NCI-H82 (cell line): ENCODE data around the gene ABHD12B.

Experiments
- DNase-seq: peaks from one replicate; lab custom pipeline; 2025; lab: John Stamatoyannopoulos, UW

The ABHD12B gene, protein sequence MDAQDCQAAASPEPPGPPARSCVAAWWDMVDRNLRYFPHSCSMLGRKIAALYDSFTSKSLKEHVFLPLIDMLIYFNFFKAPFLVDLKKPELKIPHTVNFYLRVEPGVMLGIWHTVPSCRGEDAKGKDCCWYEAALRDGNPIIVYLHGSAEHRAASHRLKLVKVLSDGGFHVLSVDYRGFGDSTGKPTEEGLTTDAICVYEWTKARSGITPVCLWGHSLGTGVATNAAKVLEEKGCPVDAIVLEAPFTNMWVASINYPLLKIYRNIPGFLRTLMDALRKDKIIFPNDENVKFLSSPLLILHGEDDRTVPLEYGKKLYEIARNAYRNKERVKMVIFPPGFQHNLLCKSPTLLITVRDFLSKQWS

DNA sequence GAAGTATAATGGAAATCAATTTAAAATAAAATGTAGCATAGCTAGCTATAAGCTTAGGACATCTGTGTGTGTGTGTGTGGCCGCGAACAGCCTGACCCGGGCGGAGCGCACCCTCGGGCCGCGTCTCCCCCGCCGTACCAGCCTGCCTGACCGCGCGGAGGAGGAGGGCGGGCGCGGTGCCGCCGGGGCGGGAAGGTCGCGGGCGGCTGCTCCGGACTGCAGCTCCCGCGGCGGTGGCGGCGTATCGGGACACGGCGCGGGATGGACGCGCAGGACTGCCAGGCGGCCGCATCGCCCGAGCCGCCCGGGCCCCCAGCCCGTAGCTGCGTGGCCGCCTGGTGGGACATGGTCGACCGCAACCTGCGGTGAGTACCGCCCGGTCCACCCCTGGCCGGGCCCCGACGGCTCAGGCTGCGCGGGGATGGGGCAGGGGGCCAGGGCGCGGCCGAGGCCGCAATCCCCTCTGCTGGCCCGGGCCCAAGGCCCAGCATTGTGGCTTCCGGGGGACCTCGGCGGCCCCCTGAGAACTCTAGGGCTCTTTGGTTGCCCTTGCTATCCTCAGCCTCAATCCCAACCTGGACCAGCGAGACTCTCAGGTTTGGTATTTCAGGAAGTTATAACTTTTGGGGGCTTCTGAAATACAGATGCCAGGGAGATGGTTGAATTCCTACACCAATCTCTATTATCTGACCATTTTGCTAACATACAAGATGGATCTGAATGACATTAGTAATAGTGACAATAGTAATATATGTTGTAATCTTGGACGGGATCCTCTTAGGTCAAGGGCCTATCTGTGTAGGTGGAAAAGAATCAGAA is at the start of gene ABHD12B:
Gene ABHD12B, plus strand, starts transcription at position 140 of the 819 bp plus-strand sequence. Its CDS starts 122 bp downstream, at position 262.
- no peak for DNase-seq

DNA sequence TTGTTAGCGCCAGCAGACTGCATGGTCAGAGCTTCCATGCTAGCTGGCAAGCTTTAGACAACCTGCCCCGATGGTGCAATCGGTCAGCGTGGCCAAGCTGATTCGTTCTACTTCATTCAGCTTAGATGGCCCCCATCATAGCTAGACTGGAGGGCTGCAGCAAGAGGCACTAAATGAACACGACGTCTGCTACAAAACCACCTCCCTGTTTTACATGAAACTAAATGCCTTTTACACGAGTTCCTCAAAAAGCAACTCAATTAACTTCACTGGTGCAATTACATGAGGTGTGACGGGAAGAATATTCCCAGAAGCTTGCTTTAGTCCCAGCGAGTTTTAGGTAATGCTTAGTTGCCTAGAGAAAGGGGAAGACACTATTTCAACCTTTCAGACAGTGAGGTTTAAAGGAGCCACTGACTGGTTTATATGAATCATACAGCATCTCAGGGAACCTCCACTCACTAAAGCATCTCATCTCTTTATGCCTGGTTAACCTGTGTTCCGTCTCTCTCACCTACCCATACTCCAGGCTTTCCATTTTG is 49.3 kb upstream of the ABHD12B start:
- no peak for DNase-seq

DNA sequence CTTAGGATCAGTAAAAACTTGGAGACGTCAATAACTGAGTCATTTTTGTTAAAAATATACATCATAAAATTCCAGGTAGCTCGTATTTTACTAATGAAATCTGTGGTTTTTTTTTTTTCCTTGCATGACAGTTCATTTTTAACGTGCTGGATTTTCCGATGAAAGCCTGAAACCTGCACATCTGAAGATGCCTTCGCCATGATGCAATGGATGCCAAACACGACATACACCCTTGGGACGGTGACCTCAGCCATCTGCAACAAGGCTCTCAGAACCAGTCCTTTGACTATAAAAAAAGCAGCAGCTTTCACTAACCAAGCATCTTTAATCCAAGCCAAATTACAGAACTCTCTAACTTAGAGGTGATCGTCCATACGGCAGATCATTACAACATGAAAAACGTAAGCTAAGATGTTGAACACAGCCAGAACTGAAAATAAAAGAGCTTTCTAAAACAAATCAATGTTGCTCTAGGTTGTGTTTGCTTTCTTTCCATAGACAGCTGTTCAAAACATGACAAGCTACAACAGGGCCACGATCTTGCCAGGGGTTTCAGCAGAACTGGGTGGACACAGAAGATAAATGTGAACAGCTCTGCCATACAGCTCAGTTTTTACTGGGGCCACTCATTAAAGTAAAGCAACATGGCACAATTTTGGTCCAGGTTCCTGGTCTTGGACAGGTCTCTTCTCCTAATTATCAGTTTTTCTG is 48.6 kb upstream of the ABHD12B start:
- DNase-seq = no peak

DNA sequence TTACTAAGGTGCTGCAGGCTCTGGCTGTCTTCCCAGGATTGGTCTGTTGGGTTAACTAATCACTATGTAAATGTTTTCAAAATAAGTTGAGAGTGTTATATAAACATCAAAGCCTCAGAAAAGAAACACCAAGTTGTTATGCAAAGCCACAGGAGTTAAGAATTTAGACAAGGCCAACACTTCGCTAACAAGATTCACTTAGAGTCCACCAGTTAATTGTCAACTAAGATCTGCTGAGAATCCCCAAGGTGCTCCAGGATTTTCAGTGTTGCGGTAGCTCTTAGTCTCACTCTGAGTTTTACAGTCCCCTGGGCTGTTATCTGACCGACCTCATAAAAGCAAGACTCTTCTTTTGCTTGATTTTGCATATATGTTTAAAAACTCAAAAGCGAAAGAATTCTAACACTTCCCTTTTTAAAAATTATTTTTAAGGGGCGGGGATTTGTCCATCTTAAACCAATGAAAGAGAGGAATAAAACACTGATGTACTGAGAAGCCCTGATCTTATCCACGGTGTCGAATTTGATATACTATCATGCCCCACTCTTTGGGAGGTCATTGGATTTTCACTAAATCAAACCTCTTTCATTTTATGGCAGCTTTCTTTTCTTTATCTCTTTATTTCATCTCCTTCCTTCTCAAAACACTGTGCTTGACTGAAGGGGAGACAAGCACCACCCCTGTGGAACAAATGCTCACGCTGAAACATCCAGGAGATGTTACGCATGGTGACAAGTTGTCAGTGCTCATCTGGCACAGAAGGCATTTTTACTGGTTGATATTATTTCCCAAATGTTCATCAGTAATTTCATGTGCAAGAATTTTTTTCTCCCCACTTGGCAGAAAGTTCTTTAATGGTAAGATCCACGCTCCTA is 47.9 kb upstream of the ABHD12B start:
- peak; percentile 2 for DNase-seq

DNA sequence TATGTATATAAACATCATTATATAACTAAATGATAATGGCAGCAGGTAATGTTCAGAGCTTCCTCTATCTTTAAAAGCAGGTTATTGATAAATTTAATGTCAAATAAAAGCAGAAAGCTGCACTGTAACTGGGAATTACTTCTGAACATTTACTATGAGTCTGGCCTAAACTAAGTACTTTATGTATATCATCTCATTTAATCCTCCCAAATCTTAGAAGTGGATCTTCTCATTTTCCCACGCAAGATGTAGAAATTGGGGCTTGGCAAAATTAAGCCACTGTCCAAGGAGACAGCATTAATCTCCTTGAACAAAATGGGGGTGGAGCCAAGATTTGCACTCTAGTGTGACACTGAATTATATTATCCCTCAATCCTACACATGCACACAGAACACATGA is 46.5 kb upstream of the ABHD12B start:
- DNase-seq = no peak

DNA sequence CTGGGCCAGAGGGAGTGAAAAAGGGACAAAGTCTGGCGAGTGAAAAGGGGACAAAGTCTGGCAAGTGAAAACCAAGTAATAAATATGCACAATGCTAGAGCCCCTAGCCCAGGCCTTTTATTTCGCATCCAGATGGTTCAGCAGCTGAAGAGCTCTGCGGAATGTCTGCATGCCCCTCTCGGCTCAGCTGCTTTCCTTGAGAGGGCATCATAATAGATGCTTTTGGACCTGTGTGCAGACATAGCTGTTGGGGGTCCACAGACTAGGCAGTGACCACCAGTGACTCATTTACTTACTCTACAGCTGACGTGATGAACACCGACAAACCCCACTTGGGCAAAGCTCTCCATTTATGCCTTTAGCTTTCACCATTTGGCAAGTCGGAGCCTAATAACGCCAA is 45.2 kb upstream of the ABHD12B start:
- no peak for DNase-seq

DNA sequence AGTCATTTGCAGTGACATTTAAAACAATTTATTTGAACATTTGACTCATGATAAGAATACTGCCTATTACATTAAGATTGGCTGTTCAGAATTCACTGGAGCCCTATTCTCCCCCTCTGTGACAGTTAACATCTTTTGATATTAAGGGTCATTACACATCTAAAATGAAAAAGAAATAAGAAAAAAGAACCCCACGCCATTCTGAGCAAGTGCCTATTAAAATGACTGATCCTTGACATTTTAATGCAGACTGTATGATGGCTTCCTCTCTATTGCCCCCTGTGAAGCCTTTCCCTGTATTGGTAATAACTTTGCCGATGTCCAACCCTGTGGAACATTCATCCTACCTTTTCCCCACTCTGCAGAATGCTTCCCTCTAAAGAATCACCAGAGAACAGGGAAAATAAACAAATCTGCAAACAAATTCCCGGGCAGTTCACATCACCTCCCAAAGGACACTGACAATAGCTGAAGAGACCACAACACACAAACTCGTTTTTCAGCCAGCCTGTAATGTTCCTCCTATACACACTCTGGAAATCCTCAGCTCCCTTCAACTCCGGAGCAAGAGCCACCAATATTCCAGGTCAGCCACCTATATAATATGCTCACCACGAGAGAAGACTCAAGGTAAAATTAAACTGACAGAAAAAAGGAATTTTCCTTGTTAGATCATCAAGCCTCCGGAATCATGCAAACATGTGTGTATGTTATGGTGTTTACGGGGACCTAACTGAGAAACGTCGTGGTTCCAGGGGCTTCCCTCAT is 42.9 kb upstream of the ABHD12B start:
- peak; percentile 4 for DNase-seq

DNA sequence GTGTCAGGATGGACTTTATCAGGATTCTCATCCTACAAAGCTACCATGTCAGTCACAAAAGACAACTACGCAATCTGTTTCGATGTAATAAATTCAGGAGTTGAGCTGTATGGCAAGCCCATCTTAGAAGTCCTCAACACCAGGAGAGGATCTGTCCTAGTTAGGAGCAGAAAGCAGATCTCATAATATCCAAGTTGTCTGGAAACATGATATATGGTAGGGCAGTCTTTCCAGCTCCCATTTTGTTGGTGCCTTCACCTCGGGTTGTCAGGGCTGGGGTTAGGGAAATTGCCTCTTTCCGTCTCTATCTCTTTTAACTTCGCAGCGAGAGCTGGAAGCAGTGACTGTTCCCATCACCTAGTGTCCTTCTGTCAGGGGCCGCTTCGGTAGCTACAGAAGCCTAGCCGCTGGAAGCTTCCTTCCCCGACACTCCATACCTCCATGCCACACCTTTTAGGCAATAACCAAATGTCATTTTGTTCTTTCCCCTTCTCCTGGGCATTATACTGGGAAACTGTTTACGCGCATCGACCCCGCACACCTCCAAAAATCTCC is 42.3 kb upstream of the ABHD12B start:
- peak; percentile 52 for DNase-seq

DNA sequence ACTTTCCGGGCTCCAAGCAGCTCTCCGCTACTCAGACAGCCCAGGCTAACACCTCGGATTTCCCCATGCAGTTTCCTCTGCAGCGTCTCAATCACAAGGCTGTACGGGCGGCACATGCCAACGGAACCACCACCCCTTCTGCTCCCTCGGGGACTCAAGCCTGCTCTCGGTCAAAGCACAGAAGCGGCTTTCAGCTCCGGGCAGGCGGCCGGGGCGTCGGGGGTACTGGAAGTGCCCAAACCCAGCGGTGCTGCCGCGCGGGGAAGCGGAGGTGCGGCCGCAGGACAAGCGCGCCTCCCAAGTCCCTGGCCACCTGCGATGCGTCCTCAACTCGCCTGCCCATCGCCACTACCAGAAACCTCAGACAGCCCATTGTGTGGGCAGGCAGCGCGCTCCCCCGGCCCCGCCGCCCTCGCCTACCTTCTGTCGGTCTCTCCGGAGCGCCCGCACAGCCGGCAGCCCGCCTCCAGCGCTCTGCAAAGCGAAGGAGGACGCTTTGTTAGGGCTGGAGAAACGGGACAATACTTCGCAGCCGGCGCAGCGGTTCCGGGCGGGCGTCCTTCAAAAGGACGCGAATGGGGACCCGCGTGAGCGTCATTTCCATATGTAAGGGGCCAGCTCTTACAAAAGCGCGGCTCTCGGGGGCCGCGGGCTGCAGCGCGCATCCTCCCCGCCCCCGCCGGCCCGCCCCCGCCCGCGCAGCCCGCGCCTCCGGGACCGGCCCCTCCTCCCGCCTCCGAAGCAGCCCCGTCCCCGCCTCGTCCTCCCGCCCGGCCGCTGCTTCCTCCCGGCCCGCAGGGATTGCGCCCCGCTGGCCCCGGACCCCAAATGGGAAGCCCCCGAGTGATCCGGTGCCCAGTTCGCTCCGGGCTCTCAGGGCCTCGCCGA is 41.6 kb upstream of the ABHD12B start:
- peak; percentile 60 for DNase-seq

DNA sequence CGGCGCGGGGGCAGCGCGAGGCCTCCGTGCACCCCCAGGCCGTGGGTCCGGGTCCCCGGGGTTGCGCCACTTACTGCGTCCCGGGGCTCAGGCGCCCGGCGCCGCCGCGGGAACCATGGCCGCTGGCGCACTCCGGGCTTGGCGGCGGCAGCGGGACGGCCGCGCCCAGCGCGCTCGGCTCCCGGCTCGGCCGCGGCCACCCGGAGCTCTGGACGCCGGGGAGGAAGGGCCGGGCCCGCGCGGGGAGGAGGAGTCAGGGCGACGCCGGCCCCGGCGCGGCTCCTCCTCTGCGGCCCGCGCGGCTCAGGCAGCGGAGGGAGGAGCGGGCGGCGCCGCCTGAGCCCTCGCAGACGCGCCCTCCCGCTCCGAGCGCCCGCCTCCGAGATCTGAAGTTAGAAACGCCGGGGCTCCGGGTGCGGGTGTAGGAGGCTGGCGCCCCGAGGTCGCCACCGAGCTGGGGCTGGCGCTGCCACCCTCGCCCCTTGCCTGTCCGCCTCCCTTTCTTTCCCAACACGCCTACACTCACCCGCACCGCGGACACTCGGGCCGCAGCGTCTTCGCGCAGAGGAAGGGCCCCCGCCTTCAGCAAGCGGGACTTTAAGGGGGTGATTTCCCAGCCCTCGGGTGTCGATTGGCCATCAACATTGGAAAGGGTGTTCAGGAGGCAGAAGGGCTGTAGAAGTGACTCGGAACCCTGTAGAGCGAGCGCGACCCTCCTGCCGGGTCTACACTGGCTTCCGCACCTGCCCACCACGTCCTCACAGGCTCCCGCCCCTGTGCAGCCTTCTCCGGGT is 40.7 kb upstream of the ABHD12B start, which contains the start of gene NIN:
Gene NIN, minus strand, starts transcription at position 231 of the 794 bp plus-strand sequence. CDS start 9,106 bp downstream, outside the sequence.
- peak; percentile 80 for DNase-seq

DNA sequence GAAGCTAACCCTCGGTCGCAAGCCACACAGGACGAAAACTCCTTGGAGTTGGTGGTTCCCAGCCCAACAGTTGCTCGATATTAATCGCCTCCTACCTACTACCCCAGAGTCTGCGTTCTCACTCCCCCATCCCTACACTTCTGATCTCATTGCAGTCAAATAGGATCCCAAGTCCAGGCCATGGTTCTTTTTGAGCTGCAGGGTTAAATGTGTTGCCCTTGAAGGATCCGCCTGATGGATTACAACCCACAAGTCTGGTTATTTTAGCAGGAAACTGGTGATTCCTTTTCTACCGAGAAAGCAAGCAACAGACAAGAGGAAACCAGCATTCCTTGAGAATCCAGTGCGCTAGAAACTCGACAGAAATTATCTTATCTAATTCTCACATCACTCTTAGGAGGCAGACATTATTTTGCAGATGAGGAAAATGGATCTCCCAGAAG is 40.1 kb upstream of the ABHD12B start:
- DNase-seq = no peak

DNA sequence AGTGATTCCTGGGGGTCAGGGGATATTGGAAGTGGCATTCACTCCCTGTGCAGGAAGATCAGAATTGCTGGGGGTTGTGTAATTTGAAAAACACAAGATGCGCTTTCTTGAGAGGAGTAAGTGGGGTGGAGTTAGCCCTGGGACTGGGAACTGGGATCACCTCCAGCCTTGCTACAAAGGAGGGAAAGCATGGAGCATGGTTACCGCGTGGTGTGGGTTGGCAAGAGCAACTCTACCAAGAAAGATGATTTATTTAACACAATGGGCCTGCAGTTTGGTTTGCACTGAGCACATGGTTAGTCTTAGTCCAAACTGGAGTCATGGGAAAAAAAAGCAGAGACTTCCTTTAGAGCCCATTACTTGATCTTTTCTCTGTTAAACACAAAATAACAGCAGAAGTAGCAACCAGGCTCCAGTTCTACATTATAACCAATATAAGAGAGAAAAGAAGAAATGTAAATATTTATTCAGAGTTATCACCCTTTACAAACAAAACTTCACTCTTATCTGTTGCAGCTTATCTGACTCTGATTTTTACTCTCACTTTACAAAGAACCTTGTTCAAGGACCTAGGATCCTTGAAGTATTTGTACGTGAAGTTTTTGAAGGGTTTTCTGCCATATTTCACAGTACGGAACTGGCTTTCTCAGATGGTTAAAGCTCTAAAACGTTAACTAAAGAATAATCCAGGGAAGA is 38.8 kb upstream of the ABHD12B start:
- no peak for DNase-seq

DNA sequence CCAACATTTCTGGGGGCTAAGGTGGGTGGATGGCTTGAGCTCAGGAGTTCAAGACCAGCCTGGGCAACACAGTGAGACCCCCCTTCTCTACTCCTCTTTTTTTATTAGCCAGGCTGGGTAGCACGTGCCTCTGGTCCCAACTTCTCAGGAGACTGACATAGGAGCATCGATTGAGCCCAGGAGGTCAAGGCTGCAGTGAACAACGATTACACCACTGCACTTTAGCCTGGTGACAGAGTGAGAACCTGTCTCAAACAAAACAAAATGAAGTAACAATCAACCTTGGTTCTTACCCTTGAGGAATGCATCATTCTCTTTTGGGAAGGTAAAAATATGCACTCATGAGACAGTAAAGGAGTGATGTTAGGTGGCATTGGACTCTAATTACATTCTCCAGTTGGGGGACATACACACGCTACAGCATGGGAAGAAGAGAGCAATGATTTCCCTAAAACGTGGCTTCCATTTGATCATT is 37.0 kb upstream of the ABHD12B start:
- no peak for DNase-seq

DNA sequence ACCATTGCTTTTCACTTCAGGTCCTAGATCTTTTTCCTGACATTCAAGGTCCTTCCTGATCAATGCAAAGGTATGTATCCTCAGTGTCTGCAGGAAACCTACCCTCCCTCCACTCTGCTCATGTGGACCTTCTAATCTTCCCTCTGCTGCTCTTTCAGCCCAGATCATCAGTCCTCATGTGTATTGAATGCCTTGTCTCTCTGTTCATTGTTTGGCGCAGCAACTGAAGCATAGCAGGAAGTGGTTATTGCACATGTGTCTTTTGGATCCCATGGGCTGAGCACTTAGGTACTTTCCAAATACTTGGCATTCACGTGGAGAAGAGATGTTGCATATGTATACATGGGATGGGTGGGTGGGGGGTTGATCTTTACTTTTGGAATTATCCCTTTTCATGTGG is 36.6 kb upstream of the ABHD12B start:
- no peak for DNase-seq

DNA sequence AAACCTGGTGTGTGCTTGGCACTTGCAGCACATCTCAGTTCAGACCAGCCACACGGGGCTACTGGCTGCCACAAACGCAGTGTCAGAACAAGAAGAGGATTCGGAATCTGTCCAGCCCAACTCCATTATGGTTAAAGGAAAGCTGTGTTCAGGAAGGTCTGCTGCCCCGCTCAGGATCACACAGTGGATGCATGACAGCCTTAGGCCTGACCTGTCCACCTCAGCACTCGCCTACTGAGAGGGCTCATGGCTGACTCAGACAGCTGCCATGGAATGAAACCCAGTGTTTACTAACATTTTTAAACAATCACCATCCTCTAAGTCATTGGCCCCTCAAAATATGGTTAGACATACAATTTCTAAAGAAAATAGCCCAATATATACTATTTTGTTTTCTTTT is 35.3 kb upstream of the ABHD12B start:
- DNase-seq = no peak

DNA sequence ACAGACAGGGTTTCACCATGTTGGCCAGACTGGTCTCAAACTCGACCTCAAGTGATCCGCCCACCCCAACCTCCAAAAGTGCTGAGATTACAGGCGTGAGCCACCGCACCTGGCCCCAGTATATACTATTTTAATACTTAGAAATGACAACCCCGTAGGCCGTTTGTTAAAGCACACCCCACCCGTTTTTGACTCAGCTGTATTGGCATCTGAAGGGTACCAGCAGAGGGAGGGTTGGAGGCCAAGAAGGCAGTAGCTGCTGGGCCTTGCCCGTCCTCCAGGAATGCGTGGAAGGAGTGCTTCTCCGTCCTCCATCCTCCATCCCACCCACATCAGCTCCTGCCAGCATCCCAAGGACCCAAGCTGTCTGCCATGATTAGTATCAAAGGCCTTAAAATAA is 34.6 kb upstream of the ABHD12B start:
- DNase-seq = no peak

DNA sequence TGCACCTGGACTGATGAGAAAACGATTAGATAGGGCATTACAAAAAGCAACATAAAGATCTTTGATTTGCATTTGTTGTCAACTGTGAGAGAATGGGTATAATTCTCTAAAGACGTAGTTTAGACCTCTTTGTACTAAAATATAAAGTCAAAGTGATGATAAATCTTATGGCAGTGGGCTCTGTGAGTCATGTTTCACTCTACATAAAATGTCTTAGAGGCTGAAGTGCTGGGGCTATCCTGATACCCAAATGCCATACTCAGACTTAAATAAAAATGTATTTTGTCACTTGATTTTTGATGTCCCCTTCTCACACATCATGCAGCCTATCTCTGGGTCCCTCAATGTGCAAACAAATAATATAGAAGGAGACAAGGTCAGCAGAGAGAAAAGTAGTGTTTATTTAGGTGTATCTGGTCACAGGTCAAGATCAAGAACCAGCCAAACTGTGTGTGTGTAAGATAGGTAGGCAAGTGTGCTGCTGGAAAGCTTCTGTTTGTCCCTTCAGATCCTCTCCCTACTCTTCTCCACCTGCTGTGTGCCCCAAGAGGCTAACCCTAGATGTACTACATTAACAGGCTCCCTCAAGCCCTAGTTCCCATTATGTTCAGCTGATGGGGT is 33.9 kb upstream of the ABHD12B start:
- no peak for DNase-seq
